ENCODE data around the gene TENM4. TPM values are rescaled to one million over a fixed set of nuclear protein-coding genes. Genes with fewer than 3 reads are reported as not detected.

TENM4 gene
- total and polyA plus RNA-seq, 2 of the 8 experiments (the other 6 are each of a cell fraction or from before 2014, with no cell fraction given): 3.5 to 7.2 TPM

DNA sequence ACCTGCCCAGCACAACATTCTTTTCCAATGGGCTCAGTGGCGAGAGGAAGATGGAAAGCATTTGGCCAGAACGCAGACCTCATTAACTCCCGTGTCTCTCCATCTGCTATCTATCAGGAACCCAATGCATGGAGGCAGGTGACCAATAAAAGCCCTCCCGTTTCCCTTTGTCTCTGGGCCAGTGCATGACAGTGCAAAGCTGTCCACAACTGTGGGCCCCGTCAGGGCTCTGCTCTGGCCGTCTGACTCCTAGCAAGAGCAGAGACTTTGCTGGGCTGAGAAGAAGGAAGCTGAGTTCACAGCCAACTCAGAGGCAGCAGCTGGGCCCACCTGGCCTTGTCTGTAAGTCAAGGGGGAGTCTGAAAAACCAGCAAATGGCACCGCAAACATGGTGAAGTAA lies 177.8 kb downstream of the TENM4 start:
- WGBS, 2 experiments (ENCODE audit: extremely low coverage in 1 of 2, insufficient coverage in 1 of 2, insufficient read length in 1 of 2, insufficient replicate concordance in 2 of 2, low coverage in 1 of 2, low lambda C conversion rate in 2 of 2, missing lambda C conversion rate in 1 of 2): 83% methylated on average over 7 of the region's 7 CpGs; no CpG with 5 or more reads in 1 of the 2 experiments

More for the DNA sequence above, 177.8 kb downstream of the TENM4 start:
- H3K14ac ChIP-seq (ENCODE audit: insufficient read length): no peak overlapping the region
- no peaks in the 10 kb centered on the region for H4K20me1 ChIP-seq (replicated peaks in 1 of 2; ENCODE audit: control insufficient read depth in 1 of 2, insufficient read depth in 2 of 2, low read length in 2 of 2)
- no peak for DNase-seq (ENCODE audit: low read depth in 1 of 2, low spot score in 2 of 2)
- H3K9ac ChIP-seq (replicated peaks in 1 of 4; ENCODE audit: extremely low read depth in 1 of 4, low read depth in 3 of 4, low read length in 3 of 4): no peak overlapping the region
- no peak overlapping the region for H2BK20ac ChIP-seq (ENCODE audit: low read length)
- no peak overlapping the region for H3K23ac ChIP-seq (ENCODE audit: insufficient read length)
- no peak overlapping the region for H3K4ac ChIP-seq (replicated peaks; ENCODE audit: insufficient read length, low read depth, low read length)
- TF ChIP-seq PHF8 (conservative IDR thresholded peaks at IDR 0.05; ENCODE audit: low read depth, low read length): no peak
- TF ChIP-seq, protein P1, sequence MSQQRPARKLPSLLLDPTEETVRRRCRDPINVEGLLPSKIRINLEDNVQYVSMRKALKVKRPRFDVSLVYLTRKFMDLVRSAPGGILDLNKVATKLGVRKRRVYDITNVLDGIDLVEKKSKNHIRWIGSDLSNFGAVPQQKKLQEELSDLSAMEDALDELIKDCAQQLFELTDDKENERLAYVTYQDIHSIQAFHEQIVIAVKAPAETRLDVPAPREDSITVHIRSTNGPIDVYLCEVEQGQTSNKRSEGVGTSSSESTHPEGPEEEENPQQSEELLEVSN (IDR thresholded peaks at IDR 0.05): peak; percentile 28; the same call in 1 of the 2 replicates
- TF ChIP-seq SAP30 (IDR thresholded peaks at IDR 0.05; ENCODE audit: insufficient read depth, insufficient replicate concordance, low read length): no peak
- no peak for TF ChIP-seq POU5F1 (IDR thresholded peaks at IDR 0.05; ENCODE audit: low read depth, low read length)
- TF ChIP-seq SP4 (IDR thresholded peaks at IDR 0.05; ENCODE audit: low read length): no peak
- H3K18ac ChIP-seq (ENCODE audit: extremely low read depth, low read length): no peak overlapping the region
- FAIRE-seq: no peak
- H2BK5ac ChIP-seq (ENCODE audit: low read depth, low read length): no peak overlapping the region
- POLR2A ChIA-PET (ENCODE audit: partially characterized antibody): no interaction called here
- H2BK15ac ChIP-seq (ENCODE audit: low read length): no peak overlapping the region
- H3K4me2 ChIP-seq (ENCODE audit: insufficient read depth in 1 of 2, low read depth in 2 of 2, low read length in 2 of 2): no peak overlapping the region
- no peak overlapping the region for H2BK120ac ChIP-seq (replicated peaks; ENCODE audit: low read depth, low read length)
- no peaks in the 10 kb centered on the region for H3K9me3 ChIP-seq (ENCODE audit: insufficient read depth in 2 of 2, low read depth in 1 of 2, low read length in 1 of 2)
- H4K5ac ChIP-seq (ENCODE audit: insufficient read length, low read depth, low read length): no peak overlapping the region
- H2BK12ac ChIP-seq (ENCODE audit: low read depth, low read length): no peak overlapping the region
- no peak overlapping the region for H3K27ac ChIP-seq (ENCODE audit: low read depth, low read length)
- CTCF ChIA-PET (ENCODE audit: partially characterized antibody): no interaction called here
- no peak overlapping the region for H2AK5ac ChIP-seq (ENCODE audit: low read depth, low read length)
- no peak overlapping the region for H2AFZ ChIP-seq (ENCODE audit: low read length)
- H3K4me1 ChIP-seq (replicated peaks in 1 of 4; ENCODE audit: control insufficient read depth in 3 of 4, insufficient read depth in 4 of 4, low read length in 3 of 4): peaks cover 0 to 10% (median 0%) of the 10 kb centered on the region in 4 experiments; a peak in 1 of 7 replicates
- H3K79me2 ChIP-seq (ENCODE audit: control insufficient read depth in 1 of 2, insufficient read depth in 2 of 2, low read length in 2 of 2): no peaks in the 10 kb centered on the region
- H3K23me2 ChIP-seq (ENCODE audit: low read depth, low read length): peaks cover 4% of the 10 kb centered on the region; the same call in 1 of the 2 replicates
- H4K8ac ChIP-seq (ENCODE audit: extremely low read depth, insufficient read depth, low read length): no peak overlapping the region
- no peaks in the 10 kb centered on the region for H3K36me3 ChIP-seq (ENCODE audit: control insufficient read depth in 2 of 4, insufficient read depth in 4 of 4, low read length in 3 of 4)
- H3K56ac ChIP-seq (replicated peaks; ENCODE audit: insufficient read length, low read depth, low read length): no peak overlapping the region
- H3K27me3 ChIP-seq (replicated peaks in 1 of 4; ENCODE audit: control insufficient read depth in 3 of 4, extremely low read depth in 1 of 4, insufficient read depth in 3 of 4, low read length in 3 of 4): no peaks in the 10 kb centered on the region
- H3K79me1 ChIP-seq (ENCODE audit: low read depth, low read length): no peaks in the 10 kb centered on the region
- no peak overlapping the region for H4K91ac ChIP-seq (replicated peaks; ENCODE audit: insufficient read length, low read length)
- no peak overlapping the region for H3K4me3 ChIP-seq (ENCODE audit: extremely low read depth in 1 of 4, insufficient read depth in 2 of 4, low read depth in 3 of 4, low read length in 4 of 4)
